ENCODE measurements around the gene CCDC57. TPM values are rescaled to one million over a fixed set of nuclear protein-coding genes. Genes with fewer than 3 reads are reported as not detected.

Gene CCDC57
- total and polyA plus RNA-seq, 9 of the 15 experiments (the other 6 are each of a cell fraction or from before 2014, with no cell fraction given) = 0.83 to 36.2 (median 13.6) TPM

- H2AFZ ChIP-seq (ENCODE audit: low read depth, low read length) = no peak overlapping the region; the same call in 1 of the 2 replicates
- ChIA-PET CTCF (ENCODE audit: low intra/inter-chr PET ratio) (no interaction called here), POLR2A (interaction anchor here (0.6 to 2.0 kb wide), 8 partner anchors 8 to 104 kb away, joined by 3 to 16 read pairs (median 4); no protein-coding TSS in a partner anchor)
- no peaks in the 10 kb centered on the region for H3K9me1 ChIP-seq (ENCODE audit: control insufficient read depth, insufficient read depth, low read length)
- WGBS (ENCODE audit: insufficient coverage, low coverage, missing lambda C conversion rate) = 2% methylated on average over 45 of the region's 77 CpGs
- H3K27me3 ChIP-seq (ENCODE audit: control insufficient read depth in 2 of 2, insufficient read depth in 2 of 2, low read length in 2 of 2) = no peaks in the 10 kb centered on the region
- in situ Hi-C loops (cut with MboI) = no loop called here
- peaks cover 30 to 89% of the 10 kb centered on the region in 2 experiments for H3K4me1 ChIP-seq (replicated peaks in 1 of 2; ENCODE audit: control insufficient read depth in 2 of 2, insufficient read depth in 2 of 2, low read length in 2 of 2)
- H3K36me3 ChIP-seq (ENCODE audit: control insufficient read depth, insufficient read depth, low read length) = peaks cover 51% of the 10 kb centered on the region
- peak overlapping the region; percentile 94 for H3K27ac ChIP-seq (ENCODE audit: extremely low read depth, low read depth, low read length)
- DNase-seq (ENCODE audit: extremely low read depth in 1 of 4, low spot score in 3 of 4) (peak; percentile 71 to 75 (median 72)), ATAC-seq (peak; percentile 57), FAIRE-seq (no peak)
- peak overlapping the region; percentile 95 to 100 for H3K9ac ChIP-seq (ENCODE audit: insufficient read depth in 1 of 2, low read depth in 2 of 2, low read length in 2 of 2)
- H3K4me2 ChIP-seq (ENCODE audit: insufficient read depth, low read length) = peak overlapping the region; percentile 78
- H4K20me1 ChIP-seq (replicated peaks; ENCODE audit: control insufficient read depth, insufficient read depth, low read length) = peaks cover 25% of the 10 kb centered on the region
- peak overlapping the region; percentile 97 for H3K4me3 ChIP-seq
- H3K9me3 ChIP-seq (replicated peaks; ENCODE audit: control insufficient read depth, insufficient read depth, low read depth, low read length) = no peaks in the 10 kb centered on the region
- TSS peak; percentile 63 for BruUV-seq (replicated peaks)
- intact Hi-C loops (cut with micrococcal nuclease) = loop anchor here (5.0 kb wide), 1 partner anchor 65 kb away; the partner anchor contains the start of gene RAC3
- H3K79me2 ChIP-seq (ENCODE audit: control insufficient read depth, insufficient read depth, low read length) = peaks cover 65% of the 10 kb centered on the region
- peak in 1 of 2 experiments; percentile 54; a peak in 3 of 4 replicates for TF ChIP-seq MAZ (CRISPR knock-in tag; conservative IDR thresholded peaks at IDR 0.05 in 1 of 2, IDR thresholded peaks at IDR 0.05 in 1 of 2)
- peak; percentile 57 for TF ChIP-seq ZFX (CRISPR knock-in tag; IDR thresholded peaks at IDR 0.05)
- TF ChIP-seq POLR2A (conservative IDR thresholded peaks at IDR 0.05) = 0 out of 2 replicates have a peak, but pooled peaks have one; percentile 1
- no peak for TF ChIP-seq JUNB (CRISPR knock-in tag; conservative IDR thresholded peaks at IDR 0.05)
- peak; percentile 75 for TF ChIP-seq RBBP5 (IDR thresholded peaks at IDR 0.05; ENCODE audit: borderline replicate concordance, insufficient read depth, low read length, poor library complexity, severe bottlenecking)
- peak; percentile 84 for TF ChIP-seq FUS (optimal IDR thresholded peaks at IDR 0.05; ENCODE audit: low read depth, low read length)
- TF ChIP-seq HDAC1 (IDR thresholded peaks at IDR 0.05) = peak in 1 of 2 experiments; percentile 76; a peak in 2 of 4 replicates
- peak; percentile 70; the same call in 1 of the 2 replicates for TF ChIP-seq MAX (CRISPR knock-in tag; IDR thresholded peaks at IDR 0.05)
- peak in 1 of 3 experiments; percentile 27 for TF ChIP-seq YY1 (IDR thresholded peaks at IDR 0.05; ENCODE audit: borderline replicate concordance in 1 of 3, control insufficient read depth in 1 of 3, extremely low read depth in 1 of 3, insufficient read depth in 3 of 3, insufficient read length in 1 of 3, insufficient replicate concordance in 2 of 3, low read depth in 1 of 3, low read length in 2 of 3)
- peak in 1 of 2 experiments; percentile 44; a peak in 1 of 4 replicates for TF ChIP-seq SIN3A (IDR thresholded peaks at IDR 0.05; ENCODE audit: borderline replicate concordance in 2 of 2, control insufficient read depth in 1 of 2, low read depth in 2 of 2, low read length in 2 of 2)
- peak; percentile 94 for TF ChIP-seq RBM22 (IDR thresholded peaks at IDR 0.05; ENCODE audit: low read depth, low read length, poor library complexity, severe bottlenecking)
- no peak for TF ChIP-seq ZFP30 (CRISPR knock-in tag; IDR thresholded peaks at IDR 0.05; ENCODE audit: borderline replicate concordance)
- TF ChIP-seq POLR2AphosphoS5 (IDR thresholded peaks at IDR 0.05; ENCODE audit: control insufficient read depth, insufficient read depth, low read depth, low read length) = peak; percentile 24
- no peak for TF ChIP-seq TCF7 (IDR thresholded peaks at IDR 0.05; ENCODE audit: borderline replicate concordance)
- TF ChIP-seq MXI1 (IDR thresholded peaks at IDR 0.05; ENCODE audit: low read depth, low read length) = 0 out of 2 replicates have a peak, but pooled peaks have one; percentile 16
- no peak for TF ChIP-seq ZNF695 (CRISPR knock-in tag; IDR thresholded peaks at IDR 0.05)
- TF ChIP-seq XRCC5 (IDR thresholded peaks at IDR 0.05; ENCODE audit: low read depth, low read length) = no peak
- TF ChIP-seq, protein P1, sequence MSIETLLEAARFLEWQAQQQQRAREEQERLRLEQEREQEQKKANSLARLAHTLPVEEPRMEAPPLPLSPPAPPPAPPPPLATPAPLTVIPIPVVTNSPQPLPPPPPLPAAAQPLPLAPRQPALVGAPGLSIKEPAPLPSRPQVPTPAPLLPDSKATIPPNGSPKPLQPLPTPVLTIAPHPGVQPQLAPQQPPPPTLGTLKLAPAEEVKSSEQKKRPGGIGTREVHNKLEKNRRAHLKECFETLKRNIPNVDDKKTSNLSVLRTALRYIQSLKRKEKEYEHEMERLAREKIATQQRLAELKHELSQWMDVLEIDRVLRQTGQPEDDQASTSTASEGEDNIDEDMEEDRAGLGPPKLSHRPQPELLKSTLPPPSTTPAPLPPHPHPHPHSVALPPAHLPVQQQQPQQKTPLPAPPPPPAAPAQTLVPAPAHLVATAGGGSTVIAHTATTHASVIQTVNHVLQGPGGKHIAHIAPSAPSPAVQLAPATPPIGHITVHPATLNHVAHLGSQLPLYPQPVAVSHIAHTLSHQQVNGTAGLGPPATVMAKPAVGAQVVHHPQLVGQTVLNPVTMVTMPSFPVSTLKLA (conservative IDR thresholded peaks at IDR 0.05) = peak; percentile 52 to 76
- no peak for TF ChIP-seq ZZZ3 (IDR thresholded peaks at IDR 0.05)
Measured at GRCh38 chr17:82097184-82097918, 115.3 kb downstream of the CCDC57 start.
